Liver (tissue), 9 donors: ENCODE results near the gene TMEM179. TPM values are rescaled to one million over a fixed set of nuclear protein-coding genes. Genes with fewer than 3 reads are reported as not detected.

ENCODE experiments used
- DNase-seq: peaks from one replicate; pipeline ENCODE4 v3.0.0-alpha.2; 2017; ENCODE audit warnings: low spot score
- H3K27ac ChIP-seq, 2 donors: one replicate each; pipeline ENCODE4 v1.7.0; 2013; ENCODE audit warnings: inconsistent platforms in 2 of 2, low read length in 2 of 2, control low read depth in 1 of 2, low read depth in 1 of 2, mild to moderate bottlenecking in 1 of 2
- H3K27me3 ChIP-seq, 4 donors: one replicate each; pipeline versions ENCODE4 v1.6.1 to v1.7.0; 2013; ENCODE audit warnings: low read length in 3 of 4, inconsistent platforms in 1 of 4, mild to moderate bottlenecking in 1 of 4, moderate library complexity in 1 of 4; ENCODE audit not compliant: control insufficient read depth in 4 of 4, insufficient read depth in 4 of 4
- H3K36me3 ChIP-seq, 4 donors: one replicate each; pipeline versions ENCODE4 v1.6.1 to v1.7.0; 2013; ENCODE audit warnings: low read length in 3 of 4, mild to moderate bottlenecking in 3 of 4, low read depth in 1 of 4, moderate library complexity in 1 of 4; ENCODE audit not compliant: control insufficient read depth in 4 of 4, insufficient read depth in 3 of 4
- H3K4me1 ChIP-seq, 4 donors: one replicate each; pipeline versions ENCODE4 v1.6.1 to v1.7.0; 2013; ENCODE audit warnings: low read length in 3 of 4, mild to moderate bottlenecking in 3 of 4, moderate library complexity in 1 of 4; ENCODE audit not compliant: control insufficient read depth in 4 of 4, insufficient read depth in 4 of 4
- H3K4me3 ChIP-seq, 3 donors: one replicate each; pipeline versions ENCODE4 v1.6.1 to v1.7.0; 2013; ENCODE audit warnings: low read length in 3 of 3, control low read depth in 1 of 3, low read depth in 1 of 3, mild to moderate bottlenecking in 1 of 3
- H3K9ac ChIP-seq, 2 donors: one replicate each; pipeline ENCODE4 v1.7.0; 2013; ENCODE audit warnings: low read length in 2 of 2, mild to moderate bottlenecking in 2 of 2, moderate library complexity in 2 of 2, control low read depth in 1 of 2, low read depth in 1 of 2
- H3K9me3 ChIP-seq, 4 donors: one replicate each; pipeline versions ENCODE4 v1.6.1 to v1.7.0; 2013; ENCODE audit warnings: low read length in 3 of 4; ENCODE audit not compliant: control insufficient read depth in 4 of 4
- ATF3 ChIP-seq: IDR thresholded peaks from 2 replicates; pipeline ENCODE4 v1.6.1; 2016; ENCODE audit warnings: antibody characterized with exemption
- EGR1 ChIP-seq, 2 donors: IDR thresholded peaks; 2 replicates each; pipeline ENCODE4 v1.6.1; 2016 to 2018; ENCODE audit warnings: antibody characterized with exemption in 2 of 2, low read depth in 2 of 2
- FOXA1 ChIP-seq: IDR thresholded peaks from 2 replicates; pipeline ENCODE4 v1.6.1; 2016; ENCODE audit warnings: antibody characterized with exemption
- FOXA2 ChIP-seq: IDR thresholded peaks from 2 replicates; pipeline ENCODE4 v1.6.1; 2016; ENCODE audit warnings: antibody characterized with exemption
- HNF4A ChIP-seq, 2 donors: conservative IDR thresholded peaks; 2 replicates each; pipeline ENCODE4 v1.6.1; 2016; ENCODE audit warnings: antibody characterized with exemption in 2 of 2, mild to moderate bottlenecking in 2 of 2
- NR2F2 ChIP-seq: IDR thresholded peaks from 2 replicates; pipeline ENCODE4 v1.6.1; 2016; ENCODE audit warnings: antibody characterized with exemption
- RAD21 ChIP-seq, 2 donors: IDR thresholded peaks; 2 replicates each; pipeline ENCODE4 v1.6.1; 2016; ENCODE audit warnings: antibody characterized with exemption in 2 of 2, mild to moderate bottlenecking in 2 of 2
- REST ChIP-seq: IDR thresholded peaks from 2 replicates; pipeline ENCODE4 v1.6.1; 2016; ENCODE audit warnings: antibody characterized with exemption, mild to moderate bottlenecking
- SP1 ChIP-seq: IDR thresholded peaks from 2 replicates; pipeline ENCODE4 v1.6.1; 2018; ENCODE audit warnings: antibody characterized with exemption, mild to moderate bottlenecking
- TAF1 ChIP-seq: conservative IDR thresholded peaks from 2 replicates; pipeline ENCODE4 v1.6.1; 2016; ENCODE audit warnings: antibody characterized with exemption, mild to moderate bottlenecking
- WGBS: extraction: QIAGEN DNeasy Blood & Tissue Kit; methylation state at CpG from one replicate; pipeline ENCODE4 v1.1.7; 2013; 5-methylcytosine and 5-hydroxymethylcytosine counted together
- polyA plus RNA-seq, 2 donors: library from polyadenylated mRNA; stranded (reverse) in 1 of 2; unstranded in 1 of 2; fragments of 200-250 nt in 1 of 2; fragments of >200 nt in 1 of 2; fragmentation: Nextera tagmentation in 1 of 2; extraction: Ambion mirVana in 1 of 2; gene quantifications; one replicate each; pipeline versions ENCODE4 v1.2.1 to v1.2.3, GENCODE V29; 2013 to 2015
- total RNA-seq, 2 donors: library from RNA; depleted of rRNA; stranded (reverse); fragments of >200 nt; gene quantifications; one replicate each; pipeline ENCODE4 v1.2.3, GENCODE V29; 2014
- donor health status: healthy.
- donor health status: healthy.
- donor health status: healthy.
- donor health status: healthy.
- donor health status: healthy.

The TMEM179 gene
- total and polyA plus RNA-seq, 4 donors, result 0.12 to 0.37 TPM; not detected in 2

GRCh38 chr14:104588066-104588857 is 16.3 kb downstream of the TMEM179 start:
- H3K4me3 ChIP-seq, result no peak overlapping the region
- no peaks in the 10 kb centered on the region for H3K36me3 ChIP-seq
- no peaks in the 10 kb centered on the region for H3K9me3 ChIP-seq
- TF ChIP-seq HNF4A (conservative IDR thresholded peaks at IDR 0.05), result no peak
- TF ChIP-seq REST, result no peak
- no peak for TF ChIP-seq RAD21 (IDR thresholded peaks at IDR 0.05)
- H3K27me3 ChIP-seq, result peaks cover 0 to 2% (median 0%) of the 10 kb centered on the region in 4 donors
- no peak overlapping the region for H3K9ac ChIP-seq
- H3K27ac ChIP-seq, result no peak overlapping the region
- no peaks in the 10 kb centered on the region for H3K4me1 ChIP-seq
- 81% methylated on average over 38 of the region's 38 CpGs for WGBS
- no peak for DNase-seq

GRCh38 chr14:104587641-104588040 is 16.9 kb downstream of the TMEM179 start:
- H3K9ac ChIP-seq, result no peak overlapping the region
- DNase-seq, result no peak
- H3K9me3 ChIP-seq, result no peaks in the 10 kb centered on the region
- WGBS, result 47% methylated on average over 19 of the region's 19 CpGs
- H3K4me1 ChIP-seq, result peaks cover 0 to 4% (median 2%) of the 10 kb centered on the region in 4 donors
- peak overlapping the region in 1 of 2 donors; percentile 30 for H3K27ac ChIP-seq
- no peaks in the 10 kb centered on the region for H3K36me3 ChIP-seq
- H3K27me3 ChIP-seq, result peaks cover 0 to 2% (median 0%) of the 10 kb centered on the region in 4 donors
- no peak for TF ChIP-seq FOXA2
- TF ChIP-seq NR2F2, result no peak
- TF ChIP-seq SP1, result no peak
- TF ChIP-seq FOXA1, result no peak
- TF ChIP-seq EGR1 (IDR thresholded peaks at IDR 0.05; ENCODE audit: low read depth in 2 of 2), result no peak
- H3K4me3 ChIP-seq, result no peak overlapping the region

GRCh38 chr14:104586832-104587620 is 17.5 kb downstream of the TMEM179 start:
- peak overlapping the region in 1 of 2 donors; percentile 56 for H3K27ac ChIP-seq
- H3K4me1 ChIP-seq, result peaks cover 0 to 10% (median 5%) of the 10 kb centered on the region in 4 donors
- no peaks in the 10 kb centered on the region for H3K36me3 ChIP-seq
- 65% methylated on average over 19 of the region's 19 CpGs for WGBS
- H3K9me3 ChIP-seq, result no peaks in the 10 kb centered on the region
- DNase-seq, result no peak
- H3K9ac ChIP-seq, result no peak overlapping the region
- H3K27me3 ChIP-seq, result no peaks in the 10 kb centered on the region
- H3K4me3 ChIP-seq, result no peak overlapping the region
- no peak for TF ChIP-seq ATF3
- no peak for TF ChIP-seq TAF1
